ENCODE measurements around the gene DPYD.

DPYD gene

DNA sequence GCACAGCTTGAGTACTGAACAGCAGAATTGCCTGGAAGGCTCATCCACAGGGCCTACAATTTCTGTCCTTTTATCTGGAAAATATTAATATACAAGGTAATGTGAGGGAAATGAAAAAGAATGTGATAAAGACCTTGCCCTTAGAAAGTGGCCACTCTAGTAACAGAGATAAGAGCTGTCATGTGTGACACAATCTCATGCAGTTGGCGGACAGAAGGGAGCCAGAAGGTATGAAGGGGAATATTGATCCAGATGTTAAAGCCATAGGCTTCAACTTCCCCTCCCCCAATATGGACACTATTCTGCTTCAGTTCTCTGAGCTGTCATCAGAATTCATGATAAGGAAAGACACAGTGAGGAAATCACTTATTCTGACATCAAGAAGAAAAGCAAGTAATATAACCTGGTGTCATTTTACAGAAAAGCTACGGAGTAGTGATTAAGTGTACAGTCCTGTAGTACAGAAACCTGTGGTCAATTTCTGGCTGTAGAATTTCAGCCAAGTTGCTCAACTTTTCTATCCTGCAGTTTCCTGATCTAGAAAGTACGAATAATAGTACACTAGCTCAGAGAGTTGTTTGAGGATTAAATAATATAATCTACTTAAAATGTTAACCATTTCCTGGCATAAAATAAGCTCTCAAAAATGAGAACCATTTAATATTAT lies 572.1 kb downstream of the DPYD start:
- DNase-seq = no peak

DNA sequence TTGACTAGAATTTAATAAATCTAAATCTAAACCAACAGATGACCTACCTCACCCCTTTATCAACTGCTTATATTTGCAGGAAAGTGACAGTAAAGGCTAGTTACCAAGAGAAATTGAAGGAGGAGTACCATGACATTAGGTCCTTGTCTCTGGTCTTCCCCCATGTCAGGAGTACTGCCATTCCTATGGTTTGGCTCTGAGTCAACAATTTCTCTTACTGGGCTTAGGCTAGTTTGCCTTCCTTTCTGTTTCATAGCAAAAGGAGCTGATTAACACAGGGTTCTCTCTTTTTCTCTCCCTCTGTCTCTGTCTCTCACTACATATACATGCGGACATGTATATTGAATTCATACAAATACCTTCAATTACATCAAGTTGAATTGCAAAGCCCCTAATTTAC lies 579.9 kb downstream of the DPYD start:
- no peak for DNase-seq

DNA sequence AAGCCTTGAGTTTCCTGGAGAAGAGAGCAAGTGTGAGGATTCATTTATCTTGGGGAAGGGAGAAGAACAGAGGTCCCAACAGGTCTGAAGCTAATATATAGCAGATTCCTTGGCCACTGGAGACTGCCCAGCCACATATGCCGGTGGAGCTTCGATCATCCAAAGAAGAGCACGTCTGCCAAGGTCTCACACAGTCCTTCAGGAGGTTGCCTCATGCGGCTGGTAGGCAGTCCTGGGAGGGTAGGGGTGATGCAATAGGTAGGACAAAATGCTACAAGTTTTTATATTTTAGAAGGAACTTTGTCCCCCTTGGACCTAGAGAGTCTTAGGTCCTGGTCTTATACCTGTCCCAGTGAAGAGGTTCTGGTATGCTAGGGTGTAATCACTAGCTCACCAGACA lies 582.5 kb downstream of the DPYD start:
- no peak for DNase-seq

DNA sequence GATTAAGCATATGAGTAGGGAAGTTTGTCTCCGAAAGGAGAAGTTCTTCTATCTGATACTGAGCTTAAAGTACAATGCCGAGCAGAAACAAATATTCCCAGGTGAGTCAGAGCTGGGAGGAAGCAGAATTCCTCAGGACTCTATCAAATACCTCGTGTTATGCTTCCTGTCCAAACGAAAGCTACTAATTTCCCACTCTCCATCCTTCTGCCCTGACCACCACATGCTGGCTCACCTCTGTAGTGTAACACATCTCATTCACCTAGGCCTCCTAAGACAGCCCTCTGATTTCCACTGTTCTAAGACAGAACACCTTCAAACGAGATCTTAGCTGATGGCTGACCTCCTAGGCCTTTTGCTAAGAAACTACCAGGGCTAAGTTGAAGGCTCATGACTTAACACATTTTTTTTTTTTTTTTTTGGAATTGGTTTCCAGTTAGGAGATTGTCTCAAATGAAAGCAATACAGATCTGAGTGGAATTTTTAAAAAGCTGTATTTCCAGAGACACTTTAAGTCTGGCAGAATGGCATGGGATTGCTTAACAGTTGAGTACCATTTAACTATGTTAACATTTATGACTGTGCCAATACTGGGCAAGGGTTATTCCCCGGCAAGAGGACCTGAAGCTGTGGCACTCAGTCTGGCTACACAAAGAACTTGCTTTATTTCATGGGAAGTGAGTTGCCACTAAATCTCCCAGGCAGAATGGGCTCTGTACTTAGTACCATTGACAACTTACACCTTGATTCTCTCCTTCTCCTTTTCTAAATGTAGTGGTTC lies 583.4 kb downstream of the DPYD start:
- DNase-seq = no peak

DNA sequence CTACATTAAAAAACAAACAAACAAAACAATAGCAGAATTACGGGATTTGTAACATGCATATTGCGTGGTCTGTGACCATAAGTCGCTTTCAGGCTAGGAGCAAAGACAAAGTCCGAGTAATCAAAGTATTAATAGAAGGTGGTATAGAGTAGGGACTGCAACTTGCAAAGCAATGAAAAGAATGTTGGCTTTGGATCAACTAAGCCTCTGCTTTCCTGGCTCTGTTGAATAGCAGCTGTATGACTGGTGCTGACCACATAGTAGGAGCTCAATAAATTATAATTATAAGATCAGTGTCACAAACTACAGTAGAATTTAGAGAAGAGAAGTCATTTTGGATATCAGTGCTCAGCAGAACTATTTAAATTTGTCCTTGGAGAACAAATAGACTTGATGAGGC lies 586.4 kb downstream of the DPYD start:
- no peak for DNase-seq

DNA sequence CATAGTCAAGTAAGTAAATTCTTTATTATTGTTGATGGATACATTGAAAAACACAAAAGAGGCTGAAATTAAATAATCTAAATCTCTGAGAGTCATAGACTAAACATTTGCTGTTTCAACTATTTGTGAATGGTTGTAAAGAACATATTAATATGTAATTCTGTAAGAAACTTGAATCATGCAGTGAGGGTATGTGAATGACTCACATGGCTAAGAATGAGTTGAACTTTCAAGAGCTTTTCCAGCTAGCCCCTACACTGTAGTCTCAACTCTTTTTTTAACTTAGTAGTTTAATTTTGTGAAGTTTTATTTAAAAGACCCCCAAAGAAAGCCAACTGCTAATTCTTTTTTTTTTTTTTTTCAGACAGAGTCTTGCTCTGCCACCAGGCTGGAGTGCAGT lies 588.1 kb downstream of the DPYD start:
- no peak for DNase-seq

DNA sequence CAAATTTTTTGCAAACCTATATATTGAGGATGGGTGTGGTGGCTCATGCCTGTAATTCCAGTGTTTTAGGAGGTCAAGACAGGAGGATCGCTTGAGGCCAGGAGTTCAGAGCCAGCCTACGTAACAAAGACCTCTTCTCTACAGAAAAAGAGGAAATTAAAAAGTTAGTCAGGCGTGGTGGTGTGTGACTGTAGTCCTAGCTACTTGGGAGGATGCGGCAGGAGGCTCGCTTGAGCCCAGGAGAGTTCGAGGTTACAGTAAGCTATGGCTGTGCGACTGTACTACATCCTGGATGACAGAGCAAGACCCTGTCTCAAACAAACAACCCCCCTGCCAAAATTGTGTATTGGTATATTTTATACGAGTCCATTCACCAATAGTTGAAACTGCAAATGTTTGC lies 589.7 kb downstream of the DPYD start:
- DNase-seq = no peak

DNA sequence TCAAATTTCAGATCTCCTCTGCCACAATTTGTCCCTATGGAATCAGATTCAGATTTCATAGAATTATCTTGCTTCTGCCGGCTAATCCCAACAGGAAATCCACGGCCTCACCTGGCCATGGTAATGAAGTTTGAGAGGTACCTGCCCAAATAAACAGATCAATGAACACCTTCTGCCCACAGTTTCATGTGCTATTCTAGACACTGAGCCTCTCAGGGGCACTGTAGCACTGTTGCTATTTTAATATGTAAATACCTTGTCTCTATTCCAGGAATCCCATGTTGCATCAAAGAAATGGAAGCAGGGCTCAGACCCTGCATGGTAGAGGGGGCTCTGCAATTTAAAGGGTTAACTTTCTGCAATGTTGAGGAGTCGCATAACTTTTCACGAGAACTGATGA lies 606.1 kb downstream of the DPYD start:
- DNase-seq = peak; percentile 42

DNA sequence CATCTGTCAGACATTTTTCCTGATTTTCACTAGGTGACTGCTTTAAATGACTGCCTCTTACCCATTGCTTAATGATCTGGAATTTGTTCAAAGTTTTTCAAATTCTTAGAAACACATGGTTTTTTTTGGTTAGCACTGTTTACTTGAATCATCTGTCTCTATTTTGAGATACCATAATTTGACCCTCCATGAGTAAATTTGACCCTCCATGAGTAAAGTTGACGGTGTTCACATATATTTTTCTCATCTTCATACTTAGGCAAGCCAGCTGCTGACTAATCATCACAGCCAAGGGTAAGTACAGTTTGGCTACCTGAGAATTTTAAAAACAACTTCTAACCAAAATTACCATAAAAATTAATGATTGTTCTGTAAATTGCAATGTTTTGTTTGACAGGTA lies 612.7 kb downstream of the DPYD start:
- no peak for DNase-seq

DNA sequence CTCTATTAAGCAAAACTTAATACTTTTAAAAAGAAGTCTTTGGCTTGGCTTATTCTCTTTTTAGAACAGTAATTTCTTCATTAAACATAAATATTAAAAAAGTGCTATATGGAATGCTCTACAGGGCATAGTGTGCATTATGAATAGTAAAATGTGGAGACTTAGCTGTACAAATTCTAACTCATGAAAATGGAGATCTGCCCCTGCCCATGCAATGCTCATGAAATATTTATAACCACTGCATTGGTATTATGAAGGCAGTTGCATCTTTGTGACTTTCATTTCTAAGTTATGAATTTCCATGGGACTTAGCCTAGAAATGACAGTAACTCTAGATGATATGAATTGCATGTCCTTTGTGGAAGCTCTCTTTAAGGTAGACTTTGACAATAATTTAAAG lies 613.3 kb downstream of the DPYD start:
- no peak for DNase-seq

DNA sequence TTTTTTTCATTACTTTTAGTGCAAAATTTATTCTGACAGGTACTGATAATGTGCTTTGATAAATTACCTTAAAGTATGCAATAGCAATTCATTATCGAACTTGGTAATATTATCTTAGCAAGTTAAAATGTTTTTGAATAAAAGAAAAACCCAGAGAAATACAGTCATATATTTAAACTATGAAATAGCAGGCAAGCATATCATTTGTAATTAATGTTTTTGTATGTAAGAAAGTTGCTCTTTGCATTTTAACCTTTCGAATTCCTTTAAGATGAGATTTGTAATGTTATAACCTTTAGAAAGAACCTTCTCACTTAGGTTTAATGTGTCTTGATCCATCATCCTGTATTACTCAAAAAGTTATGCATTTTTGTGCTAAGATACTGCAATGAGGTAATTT lies 613.7 kb downstream of the DPYD start:
- DNase-seq = no peak

DNA sequence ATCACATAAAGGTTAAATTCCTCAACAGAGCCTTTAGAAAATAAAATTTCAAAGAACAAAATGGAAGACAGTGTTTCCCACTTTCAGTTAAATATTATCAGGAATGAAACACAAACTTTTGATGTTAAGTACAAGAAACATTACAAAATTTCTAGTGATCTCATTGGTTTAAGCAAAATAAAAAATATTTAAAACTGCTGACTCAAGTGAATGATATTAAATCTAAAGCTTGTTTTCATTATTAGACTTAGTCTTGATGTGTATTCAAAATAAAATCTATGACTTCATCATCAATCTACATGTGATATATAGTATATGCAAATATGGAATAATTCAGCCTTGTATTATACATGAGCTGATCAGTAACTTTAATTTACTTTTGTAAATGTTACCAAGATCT lies 614.3 kb downstream of the DPYD start:
- no peak for DNase-seq

DNA sequence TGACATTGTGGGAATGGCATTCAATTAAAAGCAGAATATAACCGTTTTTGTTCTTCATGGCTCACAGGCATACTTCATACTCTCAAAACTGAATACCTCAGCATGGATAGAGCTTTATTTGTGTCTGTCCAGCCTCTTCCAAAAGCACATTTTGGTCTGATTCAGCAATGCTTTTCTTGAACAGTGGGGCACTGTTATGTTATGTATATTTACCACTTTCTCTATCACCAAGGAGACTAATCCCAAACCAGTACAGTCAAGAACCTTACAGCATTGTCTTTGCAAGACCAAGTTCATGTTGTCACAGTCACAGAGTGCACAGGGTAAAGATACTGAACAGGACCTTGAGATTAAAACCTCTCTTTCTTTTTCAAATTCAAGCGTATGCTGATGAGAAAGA lies 616.5 kb downstream of the DPYD start:
- no peak for DNase-seq

DNA sequence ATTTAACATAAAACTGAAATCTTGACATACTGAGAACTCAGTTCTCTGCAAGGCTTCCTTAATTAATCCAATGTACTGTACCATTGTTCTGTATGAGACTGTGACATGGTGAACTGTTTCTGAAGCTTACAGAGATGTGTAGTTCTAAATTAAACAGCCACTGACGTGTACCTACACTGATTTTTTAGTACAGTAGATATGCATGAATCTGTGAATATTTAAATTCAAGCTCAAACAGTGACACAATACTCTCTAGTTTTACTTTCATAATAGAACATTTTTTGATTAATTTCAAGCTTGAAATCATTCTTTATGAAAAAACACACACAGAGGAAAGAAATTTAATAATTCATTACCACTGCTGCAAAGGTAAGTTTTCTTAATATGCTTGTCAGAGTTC lies 621.9 kb downstream of the DPYD start:
- no peak for DNase-seq

DNA sequence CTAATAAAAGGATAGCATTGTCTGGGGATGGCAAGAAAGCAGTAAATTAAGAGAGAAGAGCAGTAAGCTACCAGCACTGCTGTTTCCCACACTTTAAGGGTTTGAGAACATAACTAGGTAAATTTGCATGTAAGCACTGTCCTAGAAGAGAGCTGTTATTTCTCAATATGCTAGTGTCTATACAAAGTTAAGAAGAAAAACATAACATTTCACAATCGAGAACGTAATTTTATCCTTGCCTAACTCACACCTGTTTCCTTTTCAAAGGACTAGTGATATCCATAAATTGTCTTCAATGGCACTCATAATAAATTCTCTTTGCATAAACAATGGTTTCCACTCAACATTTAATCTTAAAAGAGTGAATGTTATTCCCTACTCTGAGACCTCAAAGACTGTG lies 623.2 kb downstream of the DPYD start:
- DNase-seq = no peak

DNA sequence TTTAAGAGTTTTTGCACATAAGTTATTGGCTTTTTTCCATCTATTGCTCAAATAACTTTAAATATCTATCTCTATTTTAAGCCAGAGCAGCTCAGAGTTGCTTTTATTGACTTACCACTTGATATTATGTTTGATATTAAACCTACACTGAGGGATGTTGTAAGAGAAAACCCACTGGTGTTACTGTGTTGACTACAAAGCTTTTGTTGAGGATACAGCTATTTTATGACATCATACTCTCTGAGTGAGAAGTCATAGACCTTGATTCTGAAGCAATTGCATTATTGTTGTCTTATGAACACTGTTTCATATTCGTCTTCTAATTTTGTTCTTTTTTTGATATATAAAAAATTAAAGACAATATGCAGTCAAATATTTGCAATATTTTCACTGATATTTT lies 638.9 kb downstream of the DPYD start:
- no peak for DNase-seq

DNA sequence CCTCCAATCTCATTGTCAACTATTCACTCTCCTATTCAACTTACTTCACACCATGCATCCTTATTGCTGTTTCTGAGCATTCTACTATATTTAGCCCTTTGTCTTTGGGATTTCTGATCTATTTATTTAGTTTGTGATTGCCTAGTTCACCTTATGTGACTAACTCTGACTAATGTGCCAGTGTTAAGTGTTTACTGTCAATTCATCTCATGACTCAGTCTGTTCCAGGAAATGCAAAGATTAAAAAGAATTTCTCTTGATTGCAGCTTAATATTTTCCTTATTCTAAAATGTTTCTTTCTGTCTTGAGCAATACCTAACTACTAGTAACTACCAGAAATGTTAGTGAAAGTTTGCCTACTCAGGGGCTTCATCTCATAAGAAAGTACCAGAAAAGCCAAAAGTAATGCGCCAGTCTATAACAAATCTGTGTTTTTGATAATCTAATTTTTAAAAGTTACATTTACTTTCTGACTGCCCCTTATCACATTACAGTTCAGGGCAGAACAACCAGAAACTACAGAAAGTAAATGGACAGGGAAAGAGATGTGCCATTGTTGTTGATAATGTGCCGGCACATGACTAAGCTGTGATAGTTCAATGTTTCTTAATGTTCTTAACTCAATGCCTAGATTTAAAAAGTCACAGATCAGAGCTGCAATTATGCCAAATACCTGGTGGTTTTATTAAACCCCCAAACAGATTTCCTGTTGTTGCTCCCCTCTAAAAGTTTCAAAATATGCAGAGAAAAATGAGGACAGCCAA lies 642.8 kb downstream of the DPYD start:
- no peak for DNase-seq

DNA sequence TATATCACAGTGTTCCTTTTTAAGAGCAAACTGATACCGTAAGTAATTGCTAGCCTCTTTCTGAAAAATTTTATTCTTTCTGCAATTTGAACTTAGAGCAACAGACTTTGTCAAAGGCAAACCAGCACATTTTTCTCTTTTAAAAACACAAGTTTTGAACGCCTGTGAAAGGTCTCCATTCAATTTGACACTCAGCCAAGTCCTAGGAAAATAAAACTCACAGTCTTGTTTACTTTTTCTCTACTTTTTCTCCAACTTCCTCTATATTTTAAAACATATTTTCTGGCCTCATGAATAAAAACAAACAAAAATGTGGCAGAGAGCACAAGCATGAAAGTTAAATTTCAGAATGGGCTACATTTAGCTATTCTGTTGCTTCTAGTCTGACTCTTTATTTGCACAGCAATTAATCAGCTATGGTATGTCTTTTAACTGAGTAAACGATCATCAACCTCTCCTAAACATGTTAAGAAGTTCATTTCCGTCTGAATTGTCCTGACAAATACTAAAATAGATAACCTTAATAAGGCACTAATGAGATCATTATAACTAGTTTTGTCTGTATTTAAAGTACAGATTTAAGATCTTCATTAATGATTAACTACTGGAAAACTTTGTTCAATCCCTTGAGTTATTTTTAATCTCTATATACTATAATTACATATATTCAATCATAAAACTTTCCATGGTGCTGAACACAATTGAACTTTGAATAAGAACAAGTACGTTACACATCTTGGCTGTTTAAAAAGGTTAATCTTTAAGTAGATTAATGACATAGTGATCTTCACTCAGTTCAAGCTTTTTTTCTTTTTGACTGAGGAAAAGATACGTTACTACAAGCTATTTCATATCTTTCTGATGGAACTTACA lies 648.7 kb downstream of the DPYD start:
- no peak for DNase-seq

DNA sequence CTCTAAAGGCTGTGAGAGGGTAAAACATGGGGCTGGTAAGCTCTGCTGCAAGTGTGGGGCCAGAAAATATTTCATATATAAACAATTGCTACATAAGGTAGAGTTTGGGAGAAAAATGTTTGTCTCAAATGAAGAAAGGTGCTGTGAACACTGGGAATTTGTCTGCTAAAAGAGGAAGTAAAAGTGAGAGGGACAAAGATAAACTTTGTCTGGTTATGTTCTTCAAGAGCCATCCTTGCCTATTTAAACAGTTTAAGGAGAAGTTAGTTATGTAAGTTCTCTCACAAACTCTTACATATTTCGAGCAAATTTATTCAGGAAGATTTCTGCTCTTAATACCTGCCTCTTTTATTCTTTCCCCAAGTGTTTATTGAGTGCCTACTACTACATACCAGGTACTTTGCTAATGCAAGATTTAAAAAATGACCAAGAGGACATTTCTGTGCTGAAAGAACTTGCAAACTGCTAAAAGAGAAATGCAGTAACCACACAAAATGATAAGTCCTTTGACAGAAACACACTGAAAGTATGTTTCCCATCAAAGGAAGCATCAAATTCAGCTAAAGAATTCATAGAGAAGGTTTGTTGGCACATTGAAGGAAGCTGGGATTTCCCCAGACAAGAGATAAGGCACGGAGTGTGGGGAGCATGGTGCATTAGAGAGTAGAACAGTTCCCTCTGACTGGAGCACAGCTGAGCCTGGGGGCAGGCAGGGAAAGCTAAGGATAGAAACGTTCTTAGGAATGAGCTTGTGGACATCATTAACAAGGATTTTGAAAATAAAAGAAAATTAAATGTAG lies 650.1 kb downstream of the DPYD start:
- no peak for DNase-seq

DNA sequence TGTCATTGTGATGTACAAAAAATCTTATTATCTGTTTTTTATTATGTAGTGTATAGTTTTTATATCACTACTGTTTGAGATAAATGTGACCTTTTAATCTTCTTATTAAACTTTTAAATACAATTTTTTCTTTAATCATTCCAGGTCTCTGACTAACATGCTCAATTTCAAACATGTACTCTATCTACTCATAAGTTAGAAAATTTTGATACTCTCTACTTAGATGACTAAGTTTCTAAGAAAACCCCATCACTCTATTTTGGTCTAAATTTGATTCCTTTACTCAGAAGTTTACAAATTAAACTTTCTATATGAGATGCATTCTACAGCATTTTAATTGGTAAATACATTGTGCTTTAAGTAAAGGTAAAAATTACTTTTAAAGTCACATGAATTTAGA lies 655.2 kb downstream of the DPYD start:
- no peak for DNase-seq

DNA sequence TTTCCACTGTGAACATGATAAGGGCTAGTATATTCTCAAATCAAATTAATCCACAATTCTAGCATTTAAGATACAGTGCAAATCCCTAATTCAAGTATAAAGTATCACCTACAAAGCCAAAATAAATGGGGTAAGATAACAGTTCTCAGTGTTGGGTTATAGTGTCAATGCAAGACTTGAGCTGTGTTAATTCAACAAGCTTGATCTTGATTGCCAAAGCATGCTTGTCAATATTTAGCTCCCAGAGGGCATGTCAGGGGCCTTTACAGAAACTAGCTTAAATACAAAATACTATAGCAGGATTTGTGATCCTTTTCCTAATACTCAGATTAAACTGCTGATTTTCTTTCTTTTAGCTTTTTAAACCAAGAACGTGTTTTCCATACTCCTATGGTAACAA lies 658.0 kb downstream of the DPYD start:
- DNase-seq = no peak

DNA sequence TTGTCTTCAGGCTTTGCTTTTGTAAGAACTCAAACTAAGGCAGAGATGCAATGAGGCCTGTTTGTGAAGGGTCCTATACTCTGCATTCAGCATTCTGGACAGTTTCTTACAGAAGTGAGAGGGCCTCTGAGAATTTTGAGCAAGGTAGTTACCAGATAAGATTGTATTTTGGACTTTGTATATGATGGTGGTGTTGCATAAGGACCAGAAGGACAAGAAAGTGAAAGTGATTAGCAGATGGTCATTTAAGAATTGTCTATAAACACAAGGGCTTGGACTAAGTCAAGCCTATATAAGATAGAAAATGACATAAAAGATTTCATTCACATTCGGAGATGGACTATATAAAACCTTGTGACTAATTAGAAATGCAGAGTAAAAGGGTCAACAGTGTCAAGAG lies 662.2 kb downstream of the DPYD start:
- no peak for DNase-seq

All from NCI-H510A treated with DMSO at 0.1 percent for 48 hours (cell line).